Testis (tissue), 2 donors: ENCODE data around the gene IDH3B.

ENCODE experiments used
- CTCF ChIP-seq, 3 experiments: fragments of 450-650 bp in 2 of 3; fragments of 200-600 bp in 1 of 3; sonication (generic) in 1 of 3; IDR thresholded peaks; one replicate each; pipeline ENCODE4 v1.5.1; 2016 to 2019; ENCODE audit warnings: antibody characterized with exemption in 3 of 3, mild to moderate bottlenecking in 2 of 3, moderate library complexity in 1 of 3
- POLR2A ChIP-seq: fragments of 450-650 bp; IDR thresholded peaks from one replicate; pipeline ENCODE4 v1.6.1; 2017; ENCODE audit warnings: antibody characterized with exemption, mild to moderate bottlenecking, moderate library complexity

GRCh38 chr20:2703716-2704475, 39.9 kb upstream of the IDH3B start:
- TF ChIP-seq CTCF (IDR thresholded peaks at IDR 0.05) (no peak), POLR2A (no peak)
